Testis (tissue), 3 donors: ENCODE results near the gene CHN2. TPM values are rescaled to one million over a fixed set of nuclear protein-coding genes. Genes with fewer than 3 reads are reported as not detected.

Source experiments
- DNase-seq: peaks from one replicate; pipeline ENCODE4 v3.0.0-alpha.2; 2019
- H3K27ac ChIP-seq, 2 donors: fragments of 200-600 bp; sonication (generic); one replicate each; pipeline ENCODE4 v1.5.1; 2019
- H3K27me3 ChIP-seq: fragments of 200-600 bp; sonication (generic); one replicate; pipeline ENCODE4 v1.5.1; 2019
- H3K36me3 ChIP-seq: fragments of 200-600 bp; sonication (generic); one replicate; pipeline ENCODE4 v1.5.1; 2017; ENCODE audit warnings: low read depth; ENCODE audit errors: missing control alignments
- H3K4me1 ChIP-seq: fragments of 200-600 bp; sonication (generic); one replicate; pipeline ENCODE4 v1.5.1; 2019
- H3K4me3 ChIP-seq, 2 donors: fragments of 200-600 bp; sonication (generic); one replicate each; pipeline ENCODE4 v1.5.1; 2017 to 2019
- H3K9me3 ChIP-seq: fragments of 200-600 bp; sonication (generic); one replicate; pipeline ENCODE4 v1.5.1; 2017
- CTCF ChIP-seq, 3 experiments: fragments of 450-650 bp in 2 of 3; fragments of 200-600 bp in 1 of 3; sonication (generic) in 1 of 3; IDR thresholded peaks; one replicate each; pipeline ENCODE4 v1.5.1; 2016 to 2019; ENCODE audit warnings: antibody characterized with exemption in 3 of 3, mild to moderate bottlenecking in 2 of 3, moderate library complexity in 1 of 3
- POLR2A ChIP-seq: fragments of 450-650 bp; IDR thresholded peaks from one replicate; pipeline ENCODE4 v1.6.1; 2017; ENCODE audit warnings: antibody characterized with exemption, mild to moderate bottlenecking, moderate library complexity
- WGBS, 2 donors: methylation state at CpG; one replicate each; pipeline ENCODE4 v1.1.5; 2018; 5-methylcytosine and 5-hydroxymethylcytosine counted together
- intact Hi-C: fragments of 100-400 bp; cut with DNase I; formaldehyde crosslinking; loops from one replicate; pipeline ENCODE4 v1.15.1; 2023; ENCODE audit warnings: low total_unique reads
- polyA plus RNA-seq: library from polyadenylated mRNA; stranded (reverse); fragments of 350-450 nt; fragmentation: Illumina TruSeq; extraction: RNeasy Lipid Tissue Mini Kit (QIAGEN cat#74804); gene quantifications from one replicate; pipeline ENCODE4 v1.2.3, GENCODE V29; 2014; ENCODE audit warnings: low read depth, low replicate concordance; ENCODE audit not compliant: insufficient read depth
- total RNA-seq, 2 donors: library from RNA; depleted of rRNA; stranded (reverse); fragments of >200 nt; gene quantifications; one replicate each; pipeline ENCODE4 v1.2.3, GENCODE V29; 2016

Gene CHN2
- total and polyA plus RNA-seq, 3 donors from 2014 or later = 8.6 to 27.4 (median 15.1) TPM

- H3K9me3 ChIP-seq = no peaks in the 10 kb centered on the region
- peaks cover 5% of the 10 kb centered on the region for H3K4me1 ChIP-seq
- no peaks in the 10 kb centered on the region for H3K27me3 ChIP-seq
- DNase-seq = no peak
- WGBS, 2 donors = 69 to 81% methylated on average over 4 of the region's 4 CpGs
- TF ChIP-seq CTCF (IDR thresholded peaks at IDR 0.05) (no peak), POLR2A (no peak)
- no peak overlapping the region for H3K27ac ChIP-seq
- H3K4me3 ChIP-seq = no peak overlapping the region
- no peaks in the 10 kb centered on the region for H3K36me3 ChIP-seq
- intact Hi-C loops = no loop called here
Observed at GRCh38 chr7:29147821-29148220, 46.8 kb upstream of the CHN2 start.

GRCh38 chr7:29149036-29149435 lies 45.5 kb upstream of the CHN2 start:
- Histone ChIP-seq H3K27me3 (no peaks in the 10 kb centered on the region), H3K27ac (no peak overlapping the region), H3K4me1 (peaks cover 5% of the 10 kb centered on the region), H3K4me3 (no peak overlapping the region), H3K36me3 (no peaks in the 10 kb centered on the region), H3K9me3 (no peaks in the 10 kb centered on the region)
- DNase-seq = no peak
- TF ChIP-seq POLR2A (no peak), CTCF (IDR thresholded peaks at IDR 0.05) (no peak)
- 86 to 89% methylated on average over 12 of the region's 12 CpGs for WGBS, 2 donors
- intact Hi-C loops = no loop called here

- intact Hi-C loops = no loop called here
- 85 to 88% methylated on average over 2 of the region's 2 CpGs for WGBS, 2 donors
Observed at GRCh38 chr7:29150856-29151255, 43.7 kb upstream of the CHN2 start.

GRCh38 chr7:29154076-29154475 lies 40.5 kb upstream of the CHN2 start:
- no peaks in the 10 kb centered on the region for H3K4me1 ChIP-seq
- no peaks in the 10 kb centered on the region for H3K27me3 ChIP-seq
- no peaks in the 10 kb centered on the region for H3K9me3 ChIP-seq
- H3K4me3 ChIP-seq = no peak overlapping the region
- DNase-seq = no peak
- no peaks in the 10 kb centered on the region for H3K36me3 ChIP-seq
- intact Hi-C loops = no loop called here
- no peak overlapping the region for H3K27ac ChIP-seq
- 94 to 95% methylated on average over 2 of the region's 2 CpGs for WGBS, 2 donors
- no peak for TF ChIP-seq POLR2A
- TF ChIP-seq CTCF (IDR thresholded peaks at IDR 0.05) = no peak

More at GRCh38 chr7:29150856-29151255, 43.7 kb upstream of the CHN2 start:
- no peak for TF ChIP-seq POLR2A
- TF ChIP-seq CTCF (IDR thresholded peaks at IDR 0.05) = no peak
- H3K4me3 ChIP-seq = no peak overlapping the region
- H3K4me1 ChIP-seq = peaks cover 5% of the 10 kb centered on the region
- no peaks in the 10 kb centered on the region for H3K27me3 ChIP-seq
- no peaks in the 10 kb centered on the region for H3K36me3 ChIP-seq
- H3K27ac ChIP-seq = no peak overlapping the region
- DNase-seq = no peak
- H3K9me3 ChIP-seq = no peaks in the 10 kb centered on the region

- Histone ChIP-seq H3K9me3 (no peaks in the 10 kb centered on the region), H3K27me3 (no peaks in the 10 kb centered on the region), H3K36me3 (no peaks in the 10 kb centered on the region), H3K4me3 (no peak overlapping the region), H3K4me1 (no peaks in the 10 kb centered on the region), H3K27ac (no peak overlapping the region)
- no peak for TF ChIP-seq CTCF (IDR thresholded peaks at IDR 0.05)
- TF ChIP-seq POLR2A = no peak
- 62 to 63% methylated on average over 5 of the region's 5 CpGs for WGBS, 2 donors
- no peak for DNase-seq
- intact Hi-C loops = no loop called here
Observed at GRCh38 chr7:29156907-29157452, 37.6 kb upstream of the CHN2 start.
